Type B pancreatic cell (in vitro differentiated cells): ENCODE measurements around the gene CA5A. TPM values are rescaled to one million over a fixed set of nuclear protein-coding genes. Genes with fewer than 3 reads are reported as not detected.

Source experiments
- DNase-seq: peaks from one replicate; pipeline ENCODE4 v3.0.0; 2021; ENCODE audit warnings: mixed read lengths; ENCODE audit not compliant: unreplicated experiment; ENCODE audit errors: extremely low spot score
- H3K27ac Mint-ChIP-seq: 2 replicates; pipeline ENCODE4 v1.8.0; 2021; ENCODE audit warnings: mild to moderate bottlenecking, mixed read lengths
- H3K27me3 Mint-ChIP-seq: 2 replicates; pipeline ENCODE4 v1.8.0; 2021; ENCODE audit warnings: mixed read lengths
- H3K36me3 Mint-ChIP-seq: 2 replicates; pipeline ENCODE4 v1.8.0; 2021; ENCODE audit warnings: mixed read lengths
- H3K4me1 Mint-ChIP-seq: one replicate; pipeline ENCODE4 v1.8.0; 2021; ENCODE audit warnings: mixed read lengths; ENCODE audit not compliant: unreplicated experiment
- H3K4me3 Mint-ChIP-seq: 2 replicates; pipeline ENCODE4 v1.8.0; 2021; ENCODE audit warnings: mild to moderate bottlenecking, mixed read lengths
- H3K9me3 Mint-ChIP-seq: 2 replicates; pipeline ENCODE4 v1.8.0; 2021; ENCODE audit warnings: mixed read lengths
- total RNA-seq: library from RNA; stranded (reverse); gene quantifications from 2 replicates; pipeline ENCODE4 v1.2.1, GENCODE V29; 2021; ENCODE audit warnings: low replicate concordance
- TF ChIP-seq, protein P1 (sequence below): fragments of 200-600 bp; sonication (generic); conservative IDR thresholded peaks from 2 replicates; pipeline ENCODE4 v1.5.0; 2021; ENCODE audit warnings: antibody characterized with exemption, mild to moderate bottlenecking

Gene CA5A
- total RNA-seq, 1 donor from 2014 or later: 0.70 TPM

DNA sequence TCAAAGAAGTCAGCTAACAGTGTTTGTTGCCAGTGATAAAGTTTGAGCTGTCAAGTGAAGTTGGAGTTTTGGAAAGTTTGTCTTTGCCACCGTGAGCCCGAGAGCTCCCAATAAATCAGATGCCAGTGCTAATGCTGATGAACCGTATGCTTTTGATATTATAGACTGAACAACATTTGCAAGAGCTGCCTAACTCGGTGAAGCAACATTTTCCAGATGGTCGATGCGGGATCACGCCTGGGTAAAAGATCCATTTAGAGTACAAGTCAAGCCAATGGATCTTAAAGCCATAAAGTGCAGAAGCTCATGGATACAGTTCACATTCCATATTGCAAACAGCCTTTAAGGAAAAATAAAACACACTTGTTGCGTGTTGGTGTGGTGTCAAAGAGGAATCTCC, 24.5 kb upstream of the CA5A start:
- Mint-ChIP-seq H3K9me3 (no peaks in the 10 kb centered on the region), H3K4me1 (peaks cover 66% of the 10 kb centered on the region), H3K36me3 (peaks cover 19% of the 10 kb centered on the region), H3K27ac (no peak overlapping the region), H3K4me3 (no peak overlapping the region), H3K27me3 (no peaks in the 10 kb centered on the region)
- no peak for DNase-seq
- TF ChIP-seq, protein P1, sequence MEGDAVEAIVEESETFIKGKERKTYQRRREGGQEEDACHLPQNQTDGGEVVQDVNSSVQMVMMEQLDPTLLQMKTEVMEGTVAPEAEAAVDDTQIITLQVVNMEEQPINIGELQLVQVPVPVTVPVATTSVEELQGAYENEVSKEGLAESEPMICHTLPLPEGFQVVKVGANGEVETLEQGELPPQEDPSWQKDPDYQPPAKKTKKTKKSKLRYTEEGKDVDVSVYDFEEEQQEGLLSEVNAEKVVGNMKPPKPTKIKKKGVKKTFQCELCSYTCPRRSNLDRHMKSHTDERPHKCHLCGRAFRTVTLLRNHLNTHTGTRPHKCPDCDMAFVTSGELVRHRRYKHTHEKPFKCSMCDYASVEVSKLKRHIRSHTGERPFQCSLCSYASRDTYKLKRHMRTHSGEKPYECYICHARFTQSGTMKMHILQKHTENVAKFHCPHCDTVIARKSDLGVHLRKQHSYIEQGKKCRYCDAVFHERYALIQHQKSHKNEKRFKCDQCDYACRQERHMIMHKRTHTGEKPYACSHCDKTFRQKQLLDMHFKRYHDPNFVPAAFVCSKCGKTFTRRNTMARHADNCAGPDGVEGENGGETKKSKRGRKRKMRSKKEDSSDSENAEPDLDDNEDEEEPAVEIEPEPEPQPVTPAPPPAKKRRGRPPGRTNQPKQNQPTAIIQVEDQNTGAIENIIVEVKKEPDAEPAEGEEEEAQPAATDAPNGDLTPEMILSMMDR: no peak

DNA sequence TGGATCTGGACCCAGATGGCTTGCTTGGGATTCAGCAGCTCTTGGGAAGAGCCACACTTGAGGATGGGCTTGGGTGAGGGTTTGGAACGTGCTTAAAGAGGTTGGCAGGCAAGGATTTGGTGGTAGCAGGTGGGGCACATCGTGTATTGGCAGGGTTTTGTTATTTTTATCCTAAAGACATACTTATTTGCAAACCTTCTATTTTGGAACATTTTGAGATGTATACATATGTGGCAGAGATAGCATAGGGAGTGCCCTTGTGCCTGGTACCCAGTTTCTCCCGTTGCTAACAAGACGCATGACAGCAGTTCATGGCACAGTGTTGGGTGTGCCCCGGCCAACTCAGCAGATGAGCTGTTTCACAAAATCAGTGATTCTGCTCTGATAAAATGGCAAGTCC, 24.0 kb upstream of the CA5A start:
- Mint-ChIP-seq H3K36me3 (peaks cover 19% of the 10 kb centered on the region), H3K27ac (no peak overlapping the region)

DNA sequence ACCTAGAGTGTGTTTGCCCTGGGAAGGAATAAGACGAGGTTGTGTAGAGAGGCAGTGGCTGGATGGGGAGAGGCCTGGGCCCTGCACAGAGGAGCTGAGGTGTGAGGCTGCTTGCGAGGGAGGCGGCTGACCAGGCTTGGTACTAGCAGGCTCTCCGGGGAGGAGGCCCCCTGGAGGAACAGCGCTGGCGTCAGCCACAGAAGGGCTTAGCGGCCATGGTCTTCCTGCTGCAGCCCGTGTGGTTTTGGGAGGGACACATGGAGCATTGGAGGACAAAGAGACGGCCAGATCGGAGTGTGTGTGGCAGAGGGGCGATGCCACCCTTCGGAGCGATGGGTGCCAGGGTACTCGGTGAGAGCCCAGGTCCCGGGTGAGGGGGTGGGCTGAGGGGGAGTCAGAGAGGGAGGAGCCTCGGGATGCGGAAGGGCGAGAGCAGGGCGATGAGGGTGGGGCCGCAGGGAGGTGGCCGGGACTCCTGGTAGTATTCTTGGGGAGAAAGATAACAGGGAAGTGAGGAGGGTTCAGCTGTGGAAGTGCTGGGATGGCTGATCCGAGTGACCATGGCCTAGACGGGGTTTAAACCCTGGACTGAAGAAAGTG, 23.2 kb upstream of the CA5A start:
- Mint-ChIP-seq H3K36me3 (peaks cover 19% of the 10 kb centered on the region), H3K27ac (no peak overlapping the region), H3K4me1 (peaks cover 71% of the 10 kb centered on the region), H3K4me3 (no peak overlapping the region), H3K27me3 (no peaks in the 10 kb centered on the region), H3K9me3 (no peaks in the 10 kb centered on the region)
- TF ChIP-seq, protein P1: no peak
- DNase-seq: no peak

More for the DNA sequence above, 24.0 kb upstream of the CA5A start:
- TF ChIP-seq, protein P1: no peak
- Mint-ChIP-seq H3K4me1 (peaks cover 69% of the 10 kb centered on the region), H3K4me3 (no peak overlapping the region), H3K9me3 (no peaks in the 10 kb centered on the region), H3K27me3 (no peaks in the 10 kb centered on the region)
- no peak for DNase-seq

DNA sequence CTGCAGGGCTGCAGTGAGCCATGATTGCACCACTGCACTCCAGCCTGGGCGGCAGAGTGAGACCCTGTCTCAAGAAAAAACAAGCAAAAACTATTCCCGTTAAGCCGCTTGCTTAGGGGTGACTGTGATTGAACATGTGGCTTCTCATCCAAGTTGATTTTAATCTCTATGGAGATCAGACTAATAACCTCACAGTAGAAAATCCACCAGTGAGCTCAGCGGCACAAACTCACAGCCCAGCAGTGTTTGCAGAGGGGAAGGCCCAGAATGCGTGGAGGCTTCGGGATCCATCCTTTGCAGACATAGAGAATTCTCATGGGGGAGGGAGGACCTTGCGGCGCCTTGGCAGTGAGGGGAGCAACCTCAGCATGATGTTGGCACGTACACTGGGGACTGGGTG, 22.3 kb upstream of the CA5A start:
- peaks cover 20% of the 10 kb centered on the region for H3K36me3 Mint-ChIP-seq
- H3K27me3 Mint-ChIP-seq: no peaks in the 10 kb centered on the region
- no peak overlapping the region for H3K27ac Mint-ChIP-seq
- no peak for DNase-seq
- H3K9me3 Mint-ChIP-seq: no peaks in the 10 kb centered on the region
- TF ChIP-seq, protein P1: no peak
- peaks cover 70% of the 10 kb centered on the region for H3K4me1 Mint-ChIP-seq
- H3K4me3 Mint-ChIP-seq: no peak overlapping the region

DNA sequence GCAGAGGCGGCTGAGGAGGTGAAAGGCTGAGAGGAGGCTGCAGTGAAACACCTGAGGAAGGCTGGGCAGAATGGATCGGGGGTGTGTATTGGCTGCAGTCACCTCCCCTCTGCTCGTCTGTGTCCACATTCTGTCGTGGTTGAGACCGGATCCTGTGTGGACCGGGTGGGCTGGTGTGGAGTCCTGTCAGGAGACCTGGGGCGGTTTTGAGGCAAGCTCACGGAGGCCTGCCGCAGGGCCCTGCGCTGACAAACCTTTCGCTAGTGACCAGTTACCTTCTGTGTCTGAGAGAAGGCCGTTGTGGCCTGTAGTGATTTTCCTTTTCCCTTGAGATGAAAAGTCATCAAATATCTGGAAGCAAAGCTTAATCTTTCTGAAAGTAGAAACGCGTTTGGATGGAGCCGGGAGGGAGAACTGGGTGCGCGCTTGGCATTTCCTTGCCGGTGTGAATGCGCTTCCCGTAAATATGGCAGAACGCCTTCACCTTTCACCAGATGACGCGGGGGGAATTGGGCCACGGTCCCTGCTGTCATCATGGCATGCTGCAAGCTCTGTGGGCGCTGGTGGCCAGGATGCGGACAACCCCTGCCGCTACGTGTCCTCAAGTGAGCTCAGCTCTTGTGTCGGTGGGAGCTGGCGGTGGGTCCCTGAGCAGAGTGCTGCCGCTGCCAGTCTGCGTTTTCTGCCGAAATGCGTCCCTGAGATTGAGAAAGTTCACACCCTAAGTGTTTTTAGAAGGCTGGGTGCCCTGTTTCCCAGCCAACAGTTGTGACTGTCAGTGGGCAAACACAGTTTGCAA, 21.2 kb upstream of the CA5A start:
- DNase-seq: no peak
- TF ChIP-seq, protein P1: no peak
- H3K36me3 Mint-ChIP-seq: peaks cover 20% of the 10 kb centered on the region
- no peaks in the 10 kb centered on the region for H3K27me3 Mint-ChIP-seq
- peak overlapping the region; percentile 92 for H3K27ac Mint-ChIP-seq
- H3K4me1 Mint-ChIP-seq: peaks cover 70% of the 10 kb centered on the region
- H3K4me3 Mint-ChIP-seq: peak overlapping the region; percentile 81
- no peaks in the 10 kb centered on the region for H3K9me3 Mint-ChIP-seq
